Sigmoid colon (tissue), 7 donors: ENCODE results near the gene CEP120. TPM values are rescaled to one million over a fixed set of nuclear protein-coding genes. Genes with fewer than 3 reads are reported as not detected.

Experiments
- DNase-seq: peaks from one replicate; pipeline ENCODE4 v3.0.0-alpha.2; 2019
- H3K27ac ChIP-seq, 4 donors: fragments of 200-600 bp; sonication (generic); one replicate each; pipeline ENCODE4 v1.5.1; 2016 to 2019; ENCODE audit warnings: mild to moderate bottlenecking in 1 of 4
- H3K27me3 ChIP-seq, 3 donors: fragments of 200-600 bp; sonication (generic); one replicate each; pipeline ENCODE4 v1.5.1; 2019; ENCODE audit warnings: mild to moderate bottlenecking in 1 of 3
- H3K36me3 ChIP-seq, 4 donors: fragments of 200-600 bp; sonication (generic); one replicate each; pipeline ENCODE4 v1.5.1; 2016 to 2019
- H3K4me1 ChIP-seq, 4 donors: fragments of 200-600 bp; sonication (generic); one replicate each; pipeline ENCODE4 v1.5.1; 2017 to 2019
- H3K4me3 ChIP-seq, 4 donors: fragments of 200-600 bp; sonication (generic); one replicate each; pipeline ENCODE4 v1.5.1; 2017 to 2019; ENCODE audit warnings: mild to moderate bottlenecking in 2 of 4, moderate library complexity in 1 of 4
- H3K9me3 ChIP-seq, 4 donors: fragments of 200-600 bp in 3 of 4; sonication (generic) in 3 of 4; one replicate each; pipeline versions ENCODE4 v1.5.1 to v1.6.1; 2013 to 2019
- CTCF ChIP-seq, 4 experiments: fragments of 450-650 bp in 3 of 4; fragments of 200-600 bp in 1 of 4; IDR thresholded peaks; one replicate each; pipeline ENCODE4 v1.5.1; 2016 to 2019; ENCODE audit warnings: antibody characterized with exemption in 4 of 4, mild to moderate bottlenecking in 3 of 4, moderate library complexity in 2 of 4
- EP300 ChIP-seq, 4 donors: sonication (generic); formaldehyde crosslinking; IDR thresholded peaks; one replicate each; pipeline ENCODE4 v1.6.1; 2017; ENCODE audit warnings: antibody characterized with exemption in 4 of 4
- POLR2A ChIP-seq, 2 donors: fragments of 450-650 bp; IDR thresholded peaks; one replicate each; pipeline ENCODE4 v1.6.1; 2016; ENCODE audit warnings: antibody characterized with exemption in 2 of 2, mild to moderate bottlenecking in 2 of 2, moderate library complexity in 2 of 2
- POLR2AphosphoS5 ChIP-seq, 4 donors: sonication (generic); formaldehyde crosslinking; IDR thresholded peaks; one replicate each; pipeline ENCODE4 v1.6.1; 2017; ENCODE audit warnings: antibody characterized with exemption in 4 of 4
- WGBS, 2 donors: extraction: QIAGEN DNeasy Blood & Tissue Kit; methylation state at CpG; one replicate each; pipeline ENCODE4 v1.1.7; 2013; 5-methylcytosine and 5-hydroxymethylcytosine counted together
- intact Hi-C: fragments of 100-400 bp; cut with DNase I; formaldehyde crosslinking; loops from one replicate; pipeline ENCODE4 v1.15.1; 2023
- polyA plus RNA-seq, 3 donors: library from polyadenylated mRNA; stranded (reverse); fragments of 200-250 nt; gene quantifications; one replicate each; pipeline ENCODE4 v1.2.3, GENCODE V29; 2013
- total RNA-seq, 4 donors: library from RNA; depleted of rRNA; stranded (reverse); fragments of >200 nt; gene quantifications; one replicate each; pipeline ENCODE4 v1.1.0, GENCODE V29; 2016
- donor health status: healthy with polysubstance abuse.
- donor health status: Bipolar disorder and iron deficiency.
- donor health status: healthy.

The CEP120 gene
- total and polyA plus RNA-seq, 7 donors = 3.9 to 23.5 (median 18.6) TPM

- H3K9me3 ChIP-seq = no peaks in the 10 kb centered on the region
- TF ChIP-seq EP300 (IDR thresholded peaks at IDR 0.05) = no peak
- TF ChIP-seq CTCF (IDR thresholded peaks at IDR 0.05) = no peak
- no peak for TF ChIP-seq POLR2A (IDR thresholded peaks at IDR 0.05)
- TF ChIP-seq POLR2AphosphoS5 (IDR thresholded peaks at IDR 0.05) = no peak
- H3K36me3 ChIP-seq = no peaks in the 10 kb centered on the region
- no peak overlapping the region for H3K27ac ChIP-seq
- no peaks in the 10 kb centered on the region for H3K27me3 ChIP-seq
- no peak overlapping the region for H3K4me3 ChIP-seq
- H3K4me1 ChIP-seq = peaks cover 0 to 7% (median 0%) of the 10 kb centered on the region in 4 donors
- DNase-seq = no peak
- intact Hi-C loops = no loop called here
- WGBS, 2 donors = 84 to 86% methylated on average over 3 of the region's 3 CpGs
These were observed 27.8 kb upstream of the CEP120 start for GRCh38 chr5:123451047-123451446.

GRCh38 chr5:123450640-123451039, 27.4 kb upstream of the CEP120 start:
- DNase-seq = no peak
- no peak overlapping the region for H3K27ac ChIP-seq
- no peaks in the 10 kb centered on the region for H3K27me3 ChIP-seq
- TF ChIP-seq CTCF (IDR thresholded peaks at IDR 0.05) = no peak
- TF ChIP-seq POLR2AphosphoS5 (IDR thresholded peaks at IDR 0.05) = no peak
- no peak for TF ChIP-seq EP300 (IDR thresholded peaks at IDR 0.05)
- no peak for TF ChIP-seq POLR2A (IDR thresholded peaks at IDR 0.05)
- no peaks in the 10 kb centered on the region for H3K9me3 ChIP-seq
- no peaks in the 10 kb centered on the region for H3K36me3 ChIP-seq
- peaks cover 0 to 7% (median 0%) of the 10 kb centered on the region in 4 donors for H3K4me1 ChIP-seq
- H3K4me3 ChIP-seq = no peak overlapping the region
- intact Hi-C loops = no loop called here

GRCh38 chr5:123450114-123450513, 26.9 kb upstream of the CEP120 start:
- Histone ChIP-seq H3K36me3 (no peaks in the 10 kb centered on the region), H3K9me3 (no peaks in the 10 kb centered on the region), H3K27ac (no peak overlapping the region), H3K27me3 (no peaks in the 10 kb centered on the region), H3K4me3 (no peak overlapping the region), H3K4me1 (peaks cover 0 to 7% (median 0%) of the 10 kb centered on the region in 4 donors)
- intact Hi-C loops = no loop called here
- WGBS, 2 donors = 47 to 75% methylated on average over 1 of the region's 1 CpG
- no peak for TF ChIP-seq POLR2A (IDR thresholded peaks at IDR 0.05)
- TF ChIP-seq EP300 (IDR thresholded peaks at IDR 0.05) = no peak
- no peak for TF ChIP-seq CTCF (IDR thresholded peaks at IDR 0.05)
- no peak for TF ChIP-seq POLR2AphosphoS5 (IDR thresholded peaks at IDR 0.05)
- DNase-seq = no peak

- TF ChIP-seq CTCF (IDR thresholded peaks at IDR 0.05) (no peak), POLR2A (IDR thresholded peaks at IDR 0.05) (no peak), EP300 (IDR thresholded peaks at IDR 0.05) (no peak), POLR2AphosphoS5 (IDR thresholded peaks at IDR 0.05) (no peak)
- no peaks in the 10 kb centered on the region for H3K27me3 ChIP-seq
- intact Hi-C loops = no loop called here
- H3K4me1 ChIP-seq = peaks cover 0 to 1% (median 0%) of the 10 kb centered on the region in 4 donors
- no peaks in the 10 kb centered on the region for H3K36me3 ChIP-seq
- no peaks in the 10 kb centered on the region for H3K9me3 ChIP-seq
- no peak overlapping the region for H3K4me3 ChIP-seq
- WGBS, 2 donors = 88 to 93% methylated on average over 2 of the region's 2 CpGs
- no peak for DNase-seq
- H3K27ac ChIP-seq = no peak overlapping the region
These were observed 26.3 kb upstream of the CEP120 start for GRCh38 chr5:123449424-123449974.

- no peak for DNase-seq
- Histone ChIP-seq H3K4me1 (no peaks in the 10 kb centered on the region), H3K27ac (no peak overlapping the region), H3K27me3 (no peaks in the 10 kb centered on the region), H3K4me3 (no peak overlapping the region), H3K9me3 (no peaks in the 10 kb centered on the region), H3K36me3 (no peaks in the 10 kb centered on the region)
- TF ChIP-seq CTCF (IDR thresholded peaks at IDR 0.05) = no peak
- TF ChIP-seq POLR2AphosphoS5 (IDR thresholded peaks at IDR 0.05) = no peak
- TF ChIP-seq EP300 (IDR thresholded peaks at IDR 0.05) = no peak
- no peak for TF ChIP-seq POLR2A (IDR thresholded peaks at IDR 0.05)
- 82 to 91% methylated on average over 6 of the region's 6 CpGs for WGBS, 2 donors
- intact Hi-C loops = no loop called here
These were observed 25.5 kb upstream of the CEP120 start for GRCh38 chr5:123448743-123449142.
